GM12891 (cell line): ENCODE measurements around the gene GPR32.

Experiments
- POLR2A ChIP-seq: IDR thresholded peaks from 2 replicates; pipeline ENCODE4 v1.6.1; 2011; ENCODE audit warnings: low read depth, low read length, control low read depth
- POLR2AphosphoS5 ChIP-seq: IDR thresholded peaks from 2 replicates; pipeline ENCODE4 v1.6.1; 2011; ENCODE audit warnings: low read depth, low read length, control low read depth
- TAF1 ChIP-seq: IDR thresholded peaks from 2 replicates; pipeline ENCODE4 v1.6.1; 2011; ENCODE audit warnings: low read depth, low read length, control low read depth

GRCh38 chr19:50735869-50736268 is 34.4 kb upstream of the GPR32 start:
- TF ChIP-seq POLR2AphosphoS5, result no peak
- no peak for TF ChIP-seq POLR2A
- no peak for TF ChIP-seq TAF1
